ENCODE data around the gene CHRNA5. TPM values are rescaled to one million over a fixed set of nuclear protein-coding genes. Genes with fewer than 3 reads are reported as not detected.

CHRNA5 gene
- total and polyA plus RNA-seq, 2 donors from 2014 or later, result 0.41 to 0.76 TPM

GRCh38 chr15:78619022-78619950 is 54.0 kb downstream of the CHRNA5 start:
- Histone ChIP-seq H3K27ac (ENCODE audit: low read depth in 2 of 2, low read length in 2 of 2) (no peak overlapping the region), H3K27me3 (ENCODE audit: control insufficient read depth, insufficient read depth, low read length) (peaks cover 3% of the 10 kb centered on the region), H3K9me3 (ENCODE audit: control insufficient read depth in 2 of 3, insufficient read depth in 1 of 3, low read length in 3 of 3) (no peaks in the 10 kb centered on the region), H3K36me3 (ENCODE audit: control insufficient read depth in 2 of 3, insufficient read depth in 3 of 3, low read length in 3 of 3) (no peaks in the 10 kb centered on the region), H3K4me3 (ENCODE audit: low read length in 3 of 3) (no peak overlapping the region), H3K9ac (ENCODE audit: low read length in 3 of 3) (no peak overlapping the region), H3K4me1 (ENCODE audit: control insufficient read depth in 2 of 3, insufficient read depth in 2 of 3, low read depth in 1 of 3, low read length in 3 of 3) (no peaks in the 10 kb centered on the region)
- FAIRE-seq (no peak), DNase-seq (no peak)
- intact Hi-C loops (cut with DNase I), result no loop called here
- TF ChIP-seq, protein P1, sequence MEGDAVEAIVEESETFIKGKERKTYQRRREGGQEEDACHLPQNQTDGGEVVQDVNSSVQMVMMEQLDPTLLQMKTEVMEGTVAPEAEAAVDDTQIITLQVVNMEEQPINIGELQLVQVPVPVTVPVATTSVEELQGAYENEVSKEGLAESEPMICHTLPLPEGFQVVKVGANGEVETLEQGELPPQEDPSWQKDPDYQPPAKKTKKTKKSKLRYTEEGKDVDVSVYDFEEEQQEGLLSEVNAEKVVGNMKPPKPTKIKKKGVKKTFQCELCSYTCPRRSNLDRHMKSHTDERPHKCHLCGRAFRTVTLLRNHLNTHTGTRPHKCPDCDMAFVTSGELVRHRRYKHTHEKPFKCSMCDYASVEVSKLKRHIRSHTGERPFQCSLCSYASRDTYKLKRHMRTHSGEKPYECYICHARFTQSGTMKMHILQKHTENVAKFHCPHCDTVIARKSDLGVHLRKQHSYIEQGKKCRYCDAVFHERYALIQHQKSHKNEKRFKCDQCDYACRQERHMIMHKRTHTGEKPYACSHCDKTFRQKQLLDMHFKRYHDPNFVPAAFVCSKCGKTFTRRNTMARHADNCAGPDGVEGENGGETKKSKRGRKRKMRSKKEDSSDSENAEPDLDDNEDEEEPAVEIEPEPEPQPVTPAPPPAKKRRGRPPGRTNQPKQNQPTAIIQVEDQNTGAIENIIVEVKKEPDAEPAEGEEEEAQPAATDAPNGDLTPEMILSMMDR (IDR thresholded peaks at IDR 0.05; ENCODE audit: borderline replicate concordance, extremely low read depth, insufficient read depth), result no peak

- DNase-seq, result peak in 4 of 5 donors; percentile 60 to 72 (median 66)
- intact Hi-C loops (cut with DNase I), result loop anchor here (5.0 kb wide), 1 partner anchor 92 kb away; no protein-coding TSS in a partner anchor
- H3K27me3 ChIP-seq (ENCODE audit: control insufficient read depth, insufficient read depth, low read length), result peaks cover 3% of the 10 kb centered on the region
Observed at GRCh38 chr15:78620021-78620526, 54.8 kb downstream of the CHRNA5 start.

GRCh38 chr15:78620527-78621421 is 55.5 kb downstream of the CHRNA5 start, which contains the start of gene CHRNA3:
Gene CHRNA3, minus strand, starts transcription at chr15:78620996. Its CDS starts 202 bp downstream, at chr15:78620794.
- no peaks in the 10 kb centered on the region for H3K4me1 ChIP-seq (ENCODE audit: control insufficient read depth in 2 of 3, insufficient read depth in 2 of 3, low read depth in 1 of 3, low read length in 3 of 3)
- H3K27ac ChIP-seq (ENCODE audit: low read depth in 2 of 2, low read length in 2 of 2), result no peak within 1 kb of the TSS
- H3K27me3 ChIP-seq (ENCODE audit: control insufficient read depth, insufficient read depth, low read length), result peaks cover 3% of the 10 kb centered on the region
- peak in 4 of 5 donors; percentile 34 to 70 (median 58) for DNase-seq
- TF ChIP-seq, protein P1 (IDR thresholded peaks at IDR 0.05; ENCODE audit: borderline replicate concordance, extremely low read depth, insufficient read depth), result no peak
- intact Hi-C loops (cut with DNase I), result loop anchor here (5.0 kb wide), 1 partner anchor 92 kb away; no protein-coding TSS in a partner anchor
- H3K4me3 ChIP-seq (ENCODE audit: low read length in 3 of 3), result peak within 1 kb of the TSS in 1 of 3 donors; percentile 1
- no peaks in the 10 kb centered on the region for H3K36me3 ChIP-seq (ENCODE audit: control insufficient read depth in 2 of 3, insufficient read depth in 3 of 3, low read length in 3 of 3)
- H3K9me3 ChIP-seq (ENCODE audit: control insufficient read depth in 2 of 3, insufficient read depth in 1 of 3, low read length in 3 of 3), result no peaks in the 10 kb centered on the region
- no peak within 1 kb of the TSS for H3K9ac ChIP-seq (ENCODE audit: low read length in 3 of 3)
- no peak for FAIRE-seq

More at GRCh38 chr15:78620021-78620526, 54.8 kb downstream of the CHRNA5 start:
- TF ChIP-seq, protein P1 (IDR thresholded peaks at IDR 0.05; ENCODE audit: borderline replicate concordance, extremely low read depth, insufficient read depth), result no peak
- H3K9ac ChIP-seq (ENCODE audit: low read length in 3 of 3), result no peak overlapping the region
- H3K4me1 ChIP-seq (ENCODE audit: control insufficient read depth in 2 of 3, insufficient read depth in 2 of 3, low read depth in 1 of 3, low read length in 3 of 3), result no peaks in the 10 kb centered on the region
- FAIRE-seq, result no peak
- H3K4me3 ChIP-seq (ENCODE audit: low read length in 3 of 3), result peak overlapping the region in 1 of 3 donors; percentile 1
- H3K36me3 ChIP-seq (ENCODE audit: control insufficient read depth in 2 of 3, insufficient read depth in 3 of 3, low read length in 3 of 3), result no peaks in the 10 kb centered on the region
- no peak overlapping the region for H3K27ac ChIP-seq (ENCODE audit: low read depth in 2 of 2, low read length in 2 of 2)
- no peaks in the 10 kb centered on the region for H3K9me3 ChIP-seq (ENCODE audit: control insufficient read depth in 2 of 3, insufficient read depth in 1 of 3, low read length in 3 of 3)
